ENCODE results near the gene LMBR1L.

Gene LMBR1L

GRCh38 chr12:49098035-49098451 is 12.6 kb downstream of the LMBR1L start (continued):
- TF ChIP-seq ZBTB26 (tag by site-specific recombination; optimal IDR thresholded peaks at IDR 0.05) (peak; percentile 9), CTCF (tag by site-specific recombination; IDR thresholded peaks at IDR 0.05) (peak; percentile 67), ZNF16 (tag by site-specific recombination; IDR thresholded peaks at IDR 0.05; ENCODE audit: low read depth) (no peak), ZBTB10 (tag by site-specific recombination; IDR thresholded peaks at IDR 0.05) (no peak), ZNF654 (tag by site-specific recombination; IDR thresholded peaks at IDR 0.05; ENCODE audit: low read depth) (peak; percentile 45), ZFHX2 (tag by site-specific recombination; conservative IDR thresholded peaks at IDR 0.05) (no peak)

- POLR2A ChIA-PET = interaction anchor here (3.1 kb wide), 1 partner anchor 34 kb away, joined by 11 read pairs; no protein-coding TSS in a partner anchor
- H3K27ac ChIP-seq (ENCODE audit: extremely low read depth, low read depth, low read length) = no peak overlapping the region
- CTCF ChIA-PET = interaction anchor here (0.7 to 7.5 kb wide), 9 partner anchors 9 to 731 kb away, joined by 3 to 118 read pairs (median 5); partner anchors contain the start of genes LMBR1L and RHEBL1
- H3K36me3 ChIP-seq (ENCODE audit: control insufficient read depth in 2 of 2, insufficient read depth in 1 of 2, low read length in 2 of 2) = peaks cover 14 to 68% of the 10 kb centered on the region in 2 experiments; a peak in 2 of 3 replicates
- H3K9me3 ChIP-seq (ENCODE audit: control insufficient read depth, insufficient read depth, low read depth, low read length) = no peaks in the 10 kb centered on the region
- no peak overlapping the region for H3K4me3 ChIP-seq (ENCODE audit: low read depth, low read length)
- no peak for TF ChIP-seq ZNF350 (tag by site-specific recombination; IDR thresholded peaks at IDR 0.05)
- TF ChIP-seq ZSCAN23 (tag by site-specific recombination; IDR thresholded peaks at IDR 0.05) = no peak
- no peak for TF ChIP-seq OVOL3 (tag by site-specific recombination; IDR thresholded peaks at IDR 0.05)
- no peak for TF ChIP-seq ZNF664 (tag by site-specific recombination; IDR thresholded peaks at IDR 0.05)
- TF ChIP-seq ZNF529 (tag by site-specific recombination; IDR thresholded peaks at IDR 0.05; ENCODE audit: insufficient replicate concordance) = no peak
- no peak for TF ChIP-seq ZNF610 (tag by site-specific recombination; IDR thresholded peaks at IDR 0.05; ENCODE audit: borderline replicate concordance)
- TF ChIP-seq ZNF639 (tag by site-specific recombination; IDR thresholded peaks at IDR 0.05) = no peak
- no peak for TF ChIP-seq ZNF335 (tag by site-specific recombination; conservative IDR thresholded peaks at IDR 0.05)
- no peak for TF ChIP-seq ZNF398 (tag by site-specific recombination; IDR thresholded peaks at IDR 0.05)
- TF ChIP-seq ZNF133 (tag by site-specific recombination; IDR thresholded peaks at IDR 0.05) = no peak
- TF ChIP-seq ZBTB17 (tag by site-specific recombination; IDR thresholded peaks at IDR 0.05) = no peak
- TF ChIP-seq ZBTB26 (tag by site-specific recombination; optimal IDR thresholded peaks at IDR 0.05) = no peak
- TF ChIP-seq ZNF510 (tag by site-specific recombination; IDR thresholded peaks at IDR 0.05; ENCODE audit: insufficient replicate concordance) = no peak
- TF ChIP-seq ZIC2 (tag by site-specific recombination; IDR thresholded peaks at IDR 0.05) = no peak
- H3K4me1 ChIP-seq (ENCODE audit: control insufficient read depth, insufficient read depth, low read length) = no peaks in the 10 kb centered on the region
Observed at GRCh38 chr12:49097381-49097780, 13.3 kb downstream of the LMBR1L start.
